GM15510 (cell line): Measurements from ENCODE around the gene THSD4.

ENCODE experiments used
- POLR2A ChIP-seq: IDR thresholded peaks from 3 replicates; pipeline ENCODE4 v1.6.1; 2011; ENCODE audit warnings: borderline replicate concordance; ENCODE audit not compliant: insufficient read length; ENCODE audit errors: extremely low read depth

The THSD4 gene

DNA sequence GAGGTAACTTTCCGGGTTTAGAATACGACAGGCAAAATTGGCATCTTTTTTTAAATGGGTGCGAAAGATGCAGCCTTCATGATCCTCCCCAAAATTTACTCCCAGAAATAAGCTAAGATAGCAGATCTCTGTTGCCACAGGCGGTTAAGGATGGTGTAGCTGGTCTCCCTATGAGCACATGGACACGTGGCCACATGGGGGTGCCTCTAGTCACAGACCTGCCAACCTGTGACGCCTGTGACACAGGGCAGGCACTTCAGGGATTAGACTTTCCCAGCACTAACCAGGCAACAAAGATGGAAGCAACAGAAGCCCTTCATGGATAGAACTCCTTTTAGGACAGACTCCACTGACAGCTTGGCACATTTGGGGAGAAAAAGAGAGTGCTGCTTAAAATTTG is 320.3 kb downstream of the THSD4 start:
- no peak for TF ChIP-seq POLR2A

- no peak for TF ChIP-seq POLR2A
Observed at GRCh38 chr15:71436854-71437253, 321.6 kb downstream of the THSD4 start.

- no peak for TF ChIP-seq POLR2A
Observed at GRCh38 chr15:71437404-71437803, 322.1 kb downstream of the THSD4 start.

- no peak for TF ChIP-seq POLR2A
Observed at GRCh38 chr15:71437919-71438318, 322.6 kb downstream of the THSD4 start.

DNA sequence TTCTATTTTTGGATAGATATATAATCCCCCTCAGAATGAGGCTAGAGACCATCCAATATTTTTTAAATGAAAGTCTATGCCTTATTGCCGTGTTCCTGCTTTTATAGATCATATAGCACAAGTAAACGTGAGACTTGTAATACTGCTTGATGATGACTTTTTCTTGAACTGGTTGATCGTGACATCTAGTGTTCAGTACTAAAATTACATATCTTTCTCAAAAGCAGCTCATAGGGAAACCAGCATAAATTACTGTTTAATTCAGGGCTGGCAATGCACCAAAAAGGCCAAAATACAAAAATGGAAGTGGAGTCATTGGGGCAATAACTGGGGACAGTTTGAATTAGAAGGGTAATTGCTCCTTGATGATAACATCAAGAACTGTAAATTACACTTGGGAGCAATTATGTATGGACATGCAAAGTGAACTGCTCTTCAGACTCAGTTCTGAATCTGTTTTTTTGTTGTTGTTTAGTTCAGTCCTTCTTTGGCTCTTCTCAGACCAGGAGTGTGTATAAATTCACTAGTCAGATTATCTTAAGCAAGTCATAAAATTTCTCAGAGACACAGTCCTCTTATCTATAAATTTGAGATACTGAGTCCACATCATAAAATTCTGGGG is 325.3 kb downstream of the THSD4 start:
- no peak for TF ChIP-seq POLR2A

- TF ChIP-seq POLR2A, result no peak
Observed at GRCh38 chr15:71443538-71443937, 328.3 kb downstream of the THSD4 start.

- TF ChIP-seq POLR2A, result no peak
Observed at GRCh38 chr15:71444032-71444810, 328.9 kb downstream of the THSD4 start.

DNA sequence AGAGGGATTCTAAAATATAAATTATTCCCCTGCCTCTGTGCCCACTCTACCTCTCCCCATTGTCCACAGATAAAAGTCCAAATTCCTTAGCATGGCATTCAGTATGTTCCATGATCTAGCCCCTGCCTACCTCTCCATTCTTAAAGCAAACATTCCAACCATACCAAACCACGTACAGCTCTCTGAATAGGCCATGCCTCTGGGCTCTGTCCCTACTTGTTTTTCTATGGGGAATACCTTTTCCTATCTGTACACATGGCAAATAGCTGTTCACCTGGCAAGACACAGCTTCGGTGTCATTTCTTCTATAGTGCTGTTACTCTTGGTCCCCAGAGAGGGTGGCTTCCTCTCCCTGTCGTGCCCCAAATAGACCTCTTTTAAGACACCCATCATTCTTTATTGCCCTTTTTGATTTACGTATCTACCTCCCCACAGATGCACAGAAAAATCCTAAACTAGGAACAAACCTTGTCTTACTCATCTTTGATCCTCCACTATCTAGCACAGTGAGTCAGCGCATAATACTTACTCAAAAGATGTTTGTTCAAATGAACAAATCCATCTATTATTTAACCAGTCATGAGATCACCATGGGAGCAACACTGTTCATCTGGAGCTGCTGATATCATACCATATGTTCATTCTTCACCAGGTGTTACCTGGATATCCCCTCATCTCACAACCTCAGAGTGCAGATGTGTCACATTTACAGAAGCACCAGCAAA is 329.8 kb downstream of the THSD4 start:
- TF ChIP-seq POLR2A, result no peak

DNA sequence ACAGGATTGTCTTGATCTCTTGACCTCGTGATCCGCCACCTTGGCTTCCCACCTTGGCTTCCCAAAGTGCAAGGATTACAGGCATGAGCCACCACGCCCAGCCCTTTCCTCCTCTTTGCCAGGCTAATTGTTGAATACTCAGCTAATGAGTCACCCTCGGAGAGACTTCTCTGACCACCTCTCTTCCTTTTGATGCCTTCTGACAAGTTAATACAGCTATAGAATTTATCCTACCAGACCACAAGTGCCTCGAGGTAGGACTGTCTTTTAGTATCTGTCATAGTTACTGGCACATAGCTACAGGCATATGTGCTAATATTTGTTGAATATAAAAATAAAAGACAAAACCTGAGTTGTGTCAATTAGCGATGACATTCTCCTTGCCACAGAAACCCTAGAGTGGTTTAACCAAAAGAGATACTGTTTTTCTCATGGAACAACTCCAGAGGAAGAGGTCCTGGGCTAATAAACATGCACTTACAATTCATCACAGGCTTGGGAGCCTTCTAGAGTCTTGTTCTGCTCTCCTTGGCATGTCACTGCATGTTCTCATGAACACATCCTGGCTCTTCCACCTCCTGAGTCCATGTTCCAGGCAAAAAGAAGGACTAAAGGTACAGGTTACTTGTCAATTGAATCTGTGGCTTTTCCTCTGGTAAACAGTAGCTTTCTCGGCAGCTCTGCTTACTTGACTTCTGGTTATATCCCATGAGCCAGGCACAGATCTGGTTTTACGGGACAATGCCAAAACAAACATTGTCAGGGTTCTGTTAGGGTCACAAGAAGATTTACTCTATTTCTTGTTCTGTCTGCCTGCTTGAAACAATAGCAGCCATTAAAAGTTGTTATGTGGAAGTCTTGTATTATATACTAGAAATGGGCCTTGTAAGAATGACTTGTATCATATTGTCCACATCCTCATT is 332.3 kb downstream of the THSD4 start:
- TF ChIP-seq POLR2A, result no peak

DNA sequence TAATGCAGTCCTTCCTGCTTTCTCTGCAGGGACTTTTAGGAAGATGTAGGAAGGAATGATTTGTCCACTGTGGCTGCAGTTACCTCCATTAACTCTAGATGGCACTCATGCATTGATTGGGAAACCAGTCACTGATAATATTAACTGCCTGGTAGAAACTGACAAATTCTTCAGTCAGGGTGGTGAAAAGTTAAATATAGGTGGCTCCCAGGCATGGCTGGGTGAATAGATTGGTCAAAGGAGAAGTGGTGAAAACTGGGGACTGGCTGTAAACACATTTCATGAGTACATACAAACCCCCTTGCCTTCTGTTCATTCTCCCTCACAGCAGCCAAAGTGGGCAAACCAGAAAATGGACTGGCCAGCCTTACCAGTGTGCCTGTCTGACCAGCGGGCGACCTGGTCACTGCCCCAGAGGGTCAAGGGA is 333.4 kb downstream of the THSD4 start:
- no peak for TF ChIP-seq POLR2A

GRCh38 chr15:71449363-71449762 is 334.1 kb downstream of the THSD4 start:
- TF ChIP-seq POLR2A, result no peak

DNA sequence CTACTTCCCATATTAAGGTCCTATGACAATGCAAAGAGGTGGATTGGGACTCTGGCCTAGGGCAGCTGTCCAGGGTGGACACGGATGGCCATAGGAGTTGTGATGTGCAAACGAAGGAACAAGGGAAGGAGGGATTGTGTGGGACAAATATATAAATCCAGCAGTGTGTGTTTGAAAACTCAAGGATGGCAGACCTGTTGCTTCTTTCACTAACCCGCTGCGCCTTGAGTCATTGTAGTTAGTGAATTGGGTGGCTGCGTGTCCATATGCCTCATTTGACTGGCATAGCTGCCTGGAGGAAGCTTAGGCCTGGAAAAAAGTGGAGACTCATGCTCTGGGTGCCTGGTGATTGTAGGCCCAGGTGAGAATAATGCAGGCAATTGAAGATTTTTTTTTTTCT is 334.7 kb downstream of the THSD4 start:
- no peak for TF ChIP-seq POLR2A

DNA sequence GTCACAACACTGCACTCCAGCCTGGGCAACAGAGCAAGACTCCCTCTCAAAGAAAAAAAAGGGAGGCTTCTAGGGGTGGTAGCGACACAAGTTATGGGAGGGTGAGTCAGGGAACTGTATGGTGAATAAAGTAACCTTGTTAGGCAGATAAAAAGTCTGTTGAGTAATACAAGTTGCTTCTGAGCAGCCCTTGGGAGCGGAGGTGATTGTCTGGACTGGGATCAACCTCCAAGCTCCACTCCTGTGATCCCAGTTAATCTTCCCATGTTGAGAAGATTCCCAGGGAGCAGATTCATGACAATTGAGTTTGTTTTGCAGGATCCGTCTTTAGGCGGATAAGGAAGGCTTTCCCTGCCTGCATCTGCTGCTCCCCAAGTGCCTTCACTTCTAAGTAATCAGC is 335.9 kb downstream of the THSD4 start:
- no peak for TF ChIP-seq POLR2A

DNA sequence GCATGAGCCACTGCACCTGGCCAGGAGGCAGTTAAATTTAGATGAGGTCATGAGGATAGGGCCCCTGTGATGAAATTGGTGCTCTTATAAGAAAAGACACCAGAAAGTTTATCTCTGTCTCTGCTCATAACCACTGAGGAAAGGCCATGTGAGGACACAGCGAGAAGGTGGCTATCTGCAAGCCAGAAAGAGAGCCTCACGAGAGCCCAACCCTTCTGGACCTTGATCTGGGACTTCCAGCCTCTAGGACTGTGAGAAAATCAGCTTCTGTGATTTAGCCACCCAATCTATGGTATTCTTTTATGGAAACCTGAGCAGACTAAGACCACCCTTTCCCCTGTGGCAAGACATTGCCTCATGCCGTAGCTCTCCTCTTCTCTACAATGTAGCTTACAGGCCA is 337.6 kb downstream of the THSD4 start:
- no peak for TF ChIP-seq POLR2A

DNA sequence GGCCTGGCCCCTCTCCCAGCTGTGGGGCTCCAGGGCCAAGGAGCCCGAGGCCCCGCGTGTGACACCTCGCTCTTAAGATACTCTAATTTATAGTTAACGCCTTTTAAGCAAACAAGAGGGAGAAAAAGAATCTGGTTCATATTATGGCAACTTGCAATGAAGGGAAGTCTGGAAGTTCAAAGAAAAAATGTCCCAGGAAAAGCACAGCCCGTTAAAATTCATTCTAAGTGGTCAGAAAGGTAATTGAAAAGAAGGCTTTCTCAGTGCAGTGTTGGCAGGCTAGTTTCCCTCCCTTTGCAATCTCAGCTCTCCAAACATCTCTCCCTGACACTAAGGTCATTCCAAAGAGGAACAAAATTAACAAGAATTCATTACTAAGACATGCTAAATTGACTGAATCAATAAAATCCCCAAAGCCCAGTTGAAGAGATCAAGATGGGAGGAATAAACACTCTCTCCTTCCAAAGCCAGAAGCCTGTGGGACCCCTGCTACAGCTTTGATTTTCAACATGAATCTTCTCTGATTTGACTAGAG is 339.3 kb downstream of the THSD4 start:
- no peak for TF ChIP-seq POLR2A

DNA sequence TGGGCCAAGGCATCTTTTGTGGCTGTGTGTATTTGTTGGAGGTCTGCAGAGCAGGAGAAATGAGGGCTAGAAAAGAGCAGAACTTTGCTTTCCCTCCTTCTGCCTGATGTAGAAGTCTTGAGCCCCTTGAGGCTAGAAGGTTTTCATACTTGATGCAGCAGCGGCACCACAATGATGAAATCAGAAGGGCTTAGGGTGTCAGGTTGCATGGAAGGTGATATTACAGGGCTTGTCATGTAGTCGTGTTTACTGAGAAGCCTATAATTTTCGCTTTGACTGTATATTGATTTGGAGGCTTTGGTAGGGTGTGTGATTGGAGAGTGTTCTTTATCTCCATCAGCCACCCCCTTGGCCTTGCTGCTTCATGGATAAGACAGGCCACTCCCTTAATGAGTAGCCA is 339.8 kb downstream of the THSD4 start:
- no peak for TF ChIP-seq POLR2A
